Stimulated activated CD4-positive, alpha-beta T cell treated with anti-CD3 and anti-CD28 coated beads, Interleukin-12 subunit alpha, Interleukin-12 subunit beta, amount 100 ng/mL, for 4 hours (primary cell): ENCODE data around the gene SPDL1.
A peak's percentile ranks its signal among the peaks of the same experiment; 100 is the strongest.
"Not testable (repeated sequence)": the region's sequence is repeated elsewhere in the genome, so short reads cannot be mapped to it uniquely, and the experiment has no call there.

Source experiments
- DNase-seq: peaks from one replicate; pipeline ENCODE4 v3.0.0-alpha.2; 2020

Gene SPDL1

DNA sequence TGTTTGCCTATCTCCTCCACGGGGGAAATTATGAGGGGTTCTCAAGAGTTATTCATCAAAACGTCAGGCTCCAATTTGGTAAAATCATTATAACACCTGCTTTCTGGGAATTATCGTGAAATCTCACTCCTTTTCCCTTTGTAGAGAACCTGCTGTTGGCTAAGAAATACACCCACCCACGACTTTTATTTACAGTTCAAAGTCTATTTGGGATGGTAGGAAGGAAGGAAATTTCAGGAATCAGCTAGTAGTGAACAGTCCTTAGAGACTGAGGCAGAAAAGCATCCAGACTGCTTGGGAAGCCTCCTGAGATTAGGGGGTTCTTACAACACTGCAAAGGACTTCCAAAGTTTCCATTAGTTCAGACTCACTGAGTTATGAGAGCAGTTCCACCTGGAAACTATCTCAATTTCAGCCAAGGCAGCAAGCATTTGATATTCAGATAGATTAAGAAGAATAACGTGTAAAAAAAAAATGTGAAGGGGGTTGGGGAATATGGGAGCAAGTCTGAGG, 9.4 kb upstream of the SPDL1 start:
- no peak for DNase-seq

DNA sequence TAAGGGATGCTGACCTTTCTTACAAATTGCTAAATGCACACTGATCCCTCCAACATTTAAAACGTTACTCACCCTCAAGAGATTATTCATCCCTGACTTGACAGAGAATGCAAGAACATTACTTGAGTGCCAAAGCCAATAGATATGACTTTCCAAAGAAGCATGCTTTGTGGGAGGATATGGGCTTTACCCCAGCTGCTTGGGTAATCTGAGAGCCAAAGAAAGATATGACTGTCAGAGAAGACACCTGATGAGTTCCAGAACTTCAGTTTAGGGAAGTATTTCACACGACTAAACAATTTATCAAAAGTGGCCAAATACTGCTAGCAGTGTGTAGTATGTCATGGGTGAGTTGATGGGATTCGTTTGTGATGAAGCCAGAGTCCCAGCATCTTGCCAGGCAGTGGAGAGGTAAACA, 7.4 kb upstream of the SPDL1 start:
- DNase-seq: no peak

DNA sequence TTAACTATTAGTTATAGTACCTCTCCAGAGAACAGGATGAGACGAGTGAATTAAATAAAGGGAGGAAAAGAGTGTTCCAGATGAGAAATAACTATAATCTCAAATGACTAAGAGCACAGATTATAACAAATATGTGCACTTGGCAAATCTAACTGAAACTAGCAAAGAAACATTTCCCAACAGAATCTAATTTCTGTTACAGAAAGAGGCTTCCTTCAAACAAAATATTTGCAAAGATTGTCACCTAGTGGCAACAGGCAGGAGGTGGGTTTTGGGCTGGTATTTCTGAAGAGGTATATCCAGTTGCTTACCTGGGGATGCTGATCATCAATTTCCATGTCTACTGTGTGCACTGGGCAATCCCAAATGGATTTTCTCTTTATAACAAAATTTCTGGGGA, 5.6 kb upstream of the SPDL1 start:
- DNase-seq: no peak

DNA sequence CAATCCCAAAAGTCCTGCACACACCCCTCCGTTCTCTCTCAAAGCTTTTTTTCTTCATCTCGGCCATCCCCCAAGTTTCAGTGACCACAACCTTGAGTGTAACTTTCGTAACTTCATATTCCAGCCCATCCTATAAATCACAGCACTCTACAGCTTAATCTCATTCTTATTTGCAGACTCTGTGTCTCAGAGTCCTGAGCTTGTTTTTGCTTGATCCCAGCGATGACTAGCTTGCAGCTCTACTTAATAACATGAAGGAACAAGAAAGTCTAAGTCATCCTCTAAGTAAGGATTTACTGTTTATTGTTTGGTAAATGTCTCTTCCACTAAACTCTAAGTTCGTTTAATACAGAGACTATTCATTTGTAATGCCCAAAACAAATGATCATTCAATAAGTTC, 2.6 kb upstream of the SPDL1 start:
- DNase-seq: no peak

DNA sequence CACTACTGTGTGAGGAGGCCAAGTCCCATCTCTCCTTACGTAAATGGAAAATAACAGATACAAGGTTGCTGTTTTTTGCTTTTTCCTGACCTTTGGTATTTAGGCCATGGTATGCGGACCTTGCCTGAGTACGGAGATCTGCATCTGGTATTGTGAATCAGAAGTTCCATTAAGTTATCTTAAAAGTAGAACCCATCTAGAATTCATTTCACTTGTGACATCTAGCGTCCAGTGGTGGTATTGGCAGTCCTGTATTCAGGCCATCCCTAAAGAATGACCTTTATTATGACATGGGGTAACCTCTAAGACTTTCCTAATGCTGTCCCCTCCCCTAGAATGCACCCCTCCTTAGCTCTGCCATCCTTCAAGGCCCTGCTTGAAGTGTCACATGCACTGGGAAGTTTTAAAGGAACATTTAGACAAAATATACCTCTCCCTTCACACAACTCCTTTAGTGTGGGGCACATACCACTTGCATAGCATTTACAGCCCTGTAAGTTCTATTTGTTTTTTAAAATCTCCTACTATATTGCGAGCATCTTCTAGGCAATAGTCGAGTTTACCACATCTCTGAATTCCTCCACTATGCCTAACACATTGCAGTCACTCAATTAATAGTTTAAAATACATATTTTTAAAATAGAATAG, 1.9 kb upstream of the SPDL1 start:
- DNase-seq: peak; percentile 54

DNA sequence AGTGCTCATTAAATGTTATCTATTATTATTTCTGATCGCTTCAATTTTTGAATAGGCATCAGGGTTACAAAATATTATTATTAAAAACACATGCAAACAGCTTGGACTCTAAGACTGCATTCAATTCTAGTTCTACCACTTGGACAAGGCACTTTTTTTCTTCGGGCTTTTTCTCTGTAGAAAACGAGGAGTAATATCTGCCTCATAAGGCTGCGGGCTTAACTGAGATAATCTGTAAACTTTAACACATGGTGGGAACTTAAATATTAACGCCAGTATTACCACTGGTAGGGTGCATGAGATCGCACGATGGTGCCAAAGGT, 511 bp upstream of the SPDL1 start:
- DNase-seq: no peak

DNA sequence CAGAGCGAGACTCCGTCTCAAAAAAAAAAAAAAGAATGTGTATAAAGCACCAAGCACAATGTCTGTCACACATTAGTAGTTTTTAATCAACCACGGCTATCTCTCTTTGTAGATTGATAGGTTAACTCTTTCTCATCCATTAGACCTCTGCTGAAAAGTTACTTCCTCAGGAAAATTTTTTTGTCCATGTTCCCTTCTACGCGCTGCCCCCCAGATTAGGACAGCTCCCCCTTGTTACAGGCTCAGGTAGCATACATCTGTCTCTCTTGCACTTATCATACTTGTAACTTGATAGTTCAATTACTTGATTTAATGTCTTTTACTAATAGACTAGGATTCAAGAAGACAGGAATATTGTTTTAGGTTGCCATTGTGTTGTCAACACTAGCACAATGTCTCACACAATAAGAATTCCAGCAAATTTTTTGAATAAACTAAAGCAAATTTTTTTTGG, 1.5 kb downstream of the SPDL1 start:
- DNase-seq: no peak

DNA sequence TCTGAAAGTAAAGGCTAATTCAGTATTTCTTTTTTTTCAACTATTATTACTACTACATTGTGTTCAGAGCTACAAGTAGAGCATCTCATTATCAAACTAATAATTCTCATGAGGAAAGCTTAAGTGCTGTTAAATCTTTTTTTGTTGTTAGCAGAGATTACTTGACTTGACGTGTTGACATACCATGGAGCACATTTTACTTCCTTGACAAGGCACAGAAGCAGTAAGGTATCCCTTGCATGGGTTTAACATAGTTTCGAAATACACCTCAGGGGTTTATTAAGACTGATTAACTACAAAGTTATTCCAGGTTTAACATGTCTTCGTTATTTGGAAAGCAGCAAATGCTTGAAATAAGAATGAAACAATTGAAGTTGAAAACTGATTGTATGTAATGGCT, 7.0 kb downstream of the SPDL1 start:
- DNase-seq: no peak

DNA sequence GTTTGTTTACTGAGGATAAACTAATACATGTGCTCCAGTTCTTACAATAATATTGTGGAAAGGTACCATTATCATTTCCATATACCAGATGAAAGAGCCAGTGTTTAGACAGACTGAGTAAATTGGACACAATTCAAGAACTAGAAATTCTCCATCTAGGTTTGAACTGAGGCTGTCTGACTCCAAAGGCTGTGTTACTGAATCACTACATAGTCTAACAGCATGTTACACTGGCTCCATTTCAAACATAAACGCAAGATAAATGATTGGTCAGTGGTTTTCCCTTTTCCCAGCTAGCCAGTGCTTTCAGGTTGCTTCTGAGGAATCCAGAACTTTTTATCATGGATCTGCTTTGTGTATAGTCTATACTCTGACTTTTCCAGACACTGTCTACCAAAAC, 8.1 kb downstream of the SPDL1 start:
- no peak for DNase-seq

DNA sequence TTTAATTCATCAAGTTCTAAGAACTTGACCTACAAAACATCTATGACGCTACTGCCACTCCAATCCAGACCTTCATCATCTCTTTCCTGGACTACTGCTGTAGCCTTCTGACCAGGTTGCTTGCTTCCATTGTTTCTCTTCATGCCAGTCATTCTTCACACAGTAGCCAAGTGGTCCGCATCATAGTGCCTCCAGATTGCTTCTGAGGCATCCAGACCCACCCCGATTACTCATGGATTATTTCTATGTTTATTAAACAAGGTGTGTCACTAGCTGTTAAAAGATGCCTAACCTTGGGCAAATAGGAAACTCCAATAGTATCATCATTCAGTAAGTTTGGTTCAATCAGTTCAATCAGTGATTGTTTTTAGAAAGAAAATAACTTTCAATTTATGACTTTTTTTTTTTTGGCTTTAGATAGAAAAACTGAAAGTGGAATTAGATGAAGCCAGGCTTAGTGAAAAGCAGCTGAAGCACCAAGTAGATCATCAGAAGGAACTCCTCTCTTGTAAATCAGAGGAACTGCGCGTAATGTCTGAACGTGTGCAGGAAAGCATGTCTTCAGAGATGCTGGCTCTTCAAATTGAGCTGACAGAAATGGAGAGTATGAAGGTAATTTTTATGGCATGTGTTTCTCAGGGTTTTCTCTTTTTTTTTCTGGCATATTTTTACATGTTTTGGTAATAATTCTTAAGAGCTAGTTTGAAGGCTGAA, 9.5 kb downstream of the SPDL1 start:
- DNase-seq: no peak

DNA sequence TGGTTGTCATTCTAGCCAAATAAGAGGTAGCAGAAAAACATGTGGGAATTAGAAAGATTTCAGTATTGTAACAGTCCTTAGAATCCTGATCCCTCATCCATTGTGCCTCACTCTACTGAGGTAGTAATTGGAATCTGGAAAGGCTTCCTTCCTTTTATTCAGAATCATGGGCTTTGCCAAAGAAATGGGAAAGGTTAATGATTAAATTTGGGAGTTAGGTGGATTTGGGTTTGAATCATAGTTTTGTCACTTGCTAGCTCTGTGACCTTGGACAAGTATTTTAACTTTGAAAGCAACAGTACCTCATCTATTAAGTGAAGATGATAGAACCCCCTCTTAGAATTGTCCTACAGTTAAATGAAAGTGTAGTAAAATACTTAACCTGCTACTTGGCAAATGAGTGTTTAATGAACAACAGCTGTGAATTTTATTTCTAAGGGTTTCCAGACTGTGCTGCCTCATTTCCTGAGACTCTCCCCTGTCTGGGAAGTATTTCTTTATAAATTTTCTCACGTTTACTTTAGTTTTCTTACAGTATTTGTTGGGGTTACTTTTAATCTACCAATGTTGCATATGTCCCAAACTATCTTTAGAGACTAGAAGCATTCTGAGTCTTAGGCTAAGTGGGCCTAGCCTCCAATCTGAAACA, 11.7 kb downstream of the SPDL1 start:
- no peak for DNase-seq

DNA sequence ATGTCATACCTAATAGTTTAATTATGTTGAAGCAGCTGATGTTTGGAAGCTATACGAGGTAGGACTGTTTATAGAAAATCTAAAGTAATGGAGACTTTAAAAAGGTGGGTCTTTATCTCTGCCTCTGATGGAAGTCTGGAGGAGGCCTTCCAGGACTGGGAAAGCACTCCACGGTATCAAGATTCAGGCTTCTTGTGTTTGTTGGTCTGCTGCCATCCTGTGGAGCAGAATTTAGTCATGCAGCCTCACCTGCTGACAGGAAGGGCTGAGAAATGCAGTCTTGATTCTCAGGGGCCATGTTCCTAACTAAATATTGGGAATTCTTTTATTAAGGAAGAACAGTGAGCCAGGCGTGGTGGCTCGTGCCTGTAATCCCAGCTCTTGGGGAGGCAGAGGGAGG, 15.9 kb downstream of the SPDL1 start:
- no peak for DNase-seq

DNA sequence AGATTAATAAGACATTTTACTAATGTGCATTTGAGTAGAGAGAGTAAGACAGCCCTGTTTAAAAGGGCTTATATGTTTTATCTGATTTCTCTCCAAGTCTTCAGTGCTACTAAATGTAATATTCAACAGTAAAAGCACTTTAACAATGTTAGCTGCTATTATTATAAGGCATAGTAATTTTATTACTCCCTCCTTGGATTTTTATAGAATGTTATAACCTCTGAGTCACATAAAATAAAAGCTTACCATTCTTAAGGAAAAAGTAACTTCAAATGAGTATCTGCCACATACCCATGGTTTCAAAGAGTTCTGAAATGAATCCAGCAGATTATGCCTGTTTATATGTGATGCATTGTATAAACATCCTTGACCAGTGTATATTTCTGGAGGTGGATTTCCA, 19.0 kb downstream of the SPDL1 start:
- no peak for DNase-seq

DNA sequence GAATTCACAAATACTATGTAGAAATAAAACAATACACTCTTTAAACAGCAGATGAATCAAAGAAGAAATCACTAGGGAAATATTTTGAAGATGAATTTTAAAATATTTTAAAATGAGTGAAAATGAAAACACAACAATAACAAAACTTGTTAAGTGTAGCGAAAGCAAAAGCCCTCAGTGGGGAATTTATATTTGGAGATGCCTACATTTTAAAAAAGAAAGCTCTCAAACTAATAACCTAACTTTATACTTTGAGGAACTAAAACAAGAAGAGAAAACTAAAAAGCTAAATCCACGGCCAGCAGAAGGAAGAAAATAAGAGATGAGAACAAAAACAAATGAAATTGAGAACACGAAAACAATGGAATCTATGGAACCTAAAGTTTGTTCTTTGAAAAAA, 22.7 kb downstream of the SPDL1 start:
- no peak for DNase-seq

DNA sequence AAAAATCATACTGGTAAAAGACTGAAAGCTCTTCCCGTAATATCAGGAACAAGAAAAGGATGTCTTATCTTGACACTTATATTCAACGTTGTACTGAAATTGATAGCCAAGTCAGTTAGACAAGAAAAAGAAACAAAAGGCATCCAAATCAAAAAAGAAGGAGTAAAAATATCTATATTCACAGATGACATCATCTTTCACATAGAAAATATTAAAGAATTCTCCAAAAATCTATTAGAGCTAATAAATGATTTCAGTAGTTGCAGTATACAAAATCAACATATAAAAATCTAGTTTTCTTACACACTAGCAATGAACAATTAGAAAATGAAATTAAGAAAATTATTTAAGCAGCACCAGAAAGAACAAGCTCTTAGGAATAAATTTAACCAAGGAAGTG, 24.3 kb downstream of the SPDL1 start:
- no peak for DNase-seq

DNA sequence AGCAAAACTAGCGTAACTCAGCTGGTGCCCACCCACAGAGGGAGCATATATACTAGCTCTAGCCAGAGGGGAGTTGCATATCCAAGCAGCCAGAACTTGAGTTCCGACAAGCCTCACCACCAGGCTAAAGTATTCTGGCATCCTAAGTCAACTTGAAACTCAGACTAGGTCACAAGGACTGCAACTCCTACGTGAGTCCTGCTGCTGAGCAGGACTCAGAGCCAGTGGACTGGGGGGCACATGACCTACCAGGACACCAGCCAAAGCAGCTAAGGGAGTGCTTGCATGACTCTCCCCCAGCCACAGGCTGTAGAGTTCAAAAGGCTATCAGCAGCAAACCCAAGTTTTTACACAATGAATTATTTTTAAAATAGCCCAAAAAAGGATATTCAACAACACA, 26.1 kb downstream of the SPDL1 start:
- DNase-seq: no peak

DNA sequence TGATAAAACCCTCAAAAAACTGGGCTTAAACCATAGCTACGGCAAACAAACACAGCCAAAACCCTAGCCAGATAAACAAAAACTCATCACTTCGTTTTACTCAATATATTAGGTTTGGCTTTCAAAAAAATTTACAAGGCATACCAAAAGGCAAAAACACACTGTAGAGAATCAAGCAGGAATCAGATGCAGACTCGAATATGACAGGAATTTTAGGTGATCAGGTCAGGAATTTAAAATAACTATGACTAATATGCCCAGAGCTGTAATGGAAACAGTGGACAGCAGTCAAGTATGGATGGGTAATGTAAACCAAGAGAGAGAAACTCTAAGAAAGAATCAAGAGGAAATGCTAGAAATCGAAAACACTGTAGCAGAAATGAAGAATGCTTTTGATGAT, 27.0 kb downstream of the SPDL1 start:
- DNase-seq: no peak

DNA sequence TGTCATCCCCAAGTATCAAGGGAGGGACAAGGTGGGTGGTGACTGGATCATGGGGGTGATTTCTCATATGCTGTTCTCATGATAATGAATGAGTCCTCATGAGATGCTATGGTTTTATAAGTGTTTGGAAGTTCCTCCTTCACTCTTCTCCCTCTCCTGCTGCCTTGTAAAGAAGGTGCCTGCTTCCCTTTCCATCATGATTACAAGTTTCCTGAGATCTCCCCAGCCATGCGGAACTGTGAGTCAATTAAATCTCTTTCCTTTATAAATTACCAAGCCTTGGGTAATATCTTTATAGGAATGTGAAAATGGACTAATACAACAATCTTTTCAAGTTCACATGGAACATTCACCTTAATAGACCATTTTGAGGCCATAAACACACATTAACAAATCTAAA, 32.0 kb downstream of the SPDL1 start:
- no peak for DNase-seq

DNA sequence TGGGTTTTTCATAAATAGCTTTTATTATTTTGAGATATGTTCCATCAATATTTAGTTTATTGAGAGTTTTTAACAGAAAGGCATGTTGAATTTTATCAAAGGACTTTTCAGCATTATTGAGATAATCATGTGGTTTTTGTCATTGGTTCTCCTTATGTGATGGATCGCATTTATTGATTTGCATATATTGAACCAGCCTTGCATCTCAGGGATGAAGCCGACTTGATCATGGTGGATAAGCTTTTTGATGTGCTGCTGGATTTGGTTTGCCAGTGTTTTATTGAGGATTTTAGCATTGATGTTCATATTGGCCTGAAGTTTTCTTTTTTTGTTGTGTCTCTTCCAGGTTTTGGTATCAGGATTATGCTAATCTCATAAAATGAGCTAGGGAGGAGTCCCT, 40.7 kb downstream of the SPDL1 start:
- DNase-seq: not testable (repeated sequence)

DNA sequence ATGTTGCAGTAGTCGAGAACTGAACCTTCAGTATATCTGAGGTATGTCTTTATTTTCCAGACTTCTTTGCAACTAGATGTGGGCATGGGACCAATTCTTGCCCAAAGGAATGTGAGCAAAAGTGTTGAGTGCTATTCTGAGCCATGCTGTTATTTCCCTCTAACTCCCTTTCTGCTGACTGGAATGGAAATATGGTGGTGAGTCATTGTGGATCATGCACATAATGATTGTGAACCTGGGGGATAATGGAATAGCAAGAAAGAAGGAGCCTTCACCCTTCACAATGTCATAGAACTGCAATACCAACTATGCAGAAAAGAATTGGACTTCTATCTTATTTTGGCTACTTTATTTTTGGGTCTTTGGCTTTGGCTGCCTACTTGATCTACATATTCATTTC, 43.2 kb downstream of the SPDL1 start:
- no peak for DNase-seq

DNA sequence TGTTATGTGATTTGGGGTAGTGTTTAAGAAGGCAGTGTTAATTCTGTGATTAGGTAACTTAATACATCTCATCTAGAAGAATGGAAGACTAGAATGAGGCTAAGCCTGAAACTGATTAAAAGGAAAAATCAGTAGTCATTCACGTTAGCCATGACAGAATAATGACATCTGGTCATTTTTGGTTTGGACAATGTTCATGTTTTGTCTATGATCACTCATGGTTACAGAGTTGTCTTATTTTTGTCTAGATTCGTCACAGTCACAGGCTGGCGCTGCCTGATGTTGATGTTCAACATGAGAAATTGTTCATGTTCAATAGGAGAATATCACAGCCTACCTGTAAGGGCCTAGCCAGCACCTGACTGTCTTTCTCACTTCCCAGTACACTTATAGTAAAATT, 44.0 kb downstream of the SPDL1 start:
- no peak for DNase-seq

DNA sequence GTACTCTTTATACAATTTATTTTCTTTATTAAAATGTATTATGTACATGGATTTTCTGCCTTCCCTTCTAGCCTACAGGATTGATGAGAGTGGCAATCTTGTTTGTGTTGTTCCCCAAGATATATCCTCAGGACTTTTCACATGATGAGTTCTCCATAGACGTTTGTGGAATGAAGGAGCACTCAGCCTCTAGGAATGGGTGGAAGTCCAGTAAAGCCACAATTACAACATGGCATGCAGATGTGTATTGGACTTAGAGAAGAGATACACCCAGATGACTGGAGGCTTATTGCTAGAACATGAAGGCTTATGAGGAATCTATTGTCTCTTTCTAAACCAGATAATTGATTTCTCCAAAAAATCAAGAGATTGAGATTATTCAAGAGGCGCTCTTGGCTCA, 45.3 kb downstream of the SPDL1 start:
- no peak for DNase-seq

DNA sequence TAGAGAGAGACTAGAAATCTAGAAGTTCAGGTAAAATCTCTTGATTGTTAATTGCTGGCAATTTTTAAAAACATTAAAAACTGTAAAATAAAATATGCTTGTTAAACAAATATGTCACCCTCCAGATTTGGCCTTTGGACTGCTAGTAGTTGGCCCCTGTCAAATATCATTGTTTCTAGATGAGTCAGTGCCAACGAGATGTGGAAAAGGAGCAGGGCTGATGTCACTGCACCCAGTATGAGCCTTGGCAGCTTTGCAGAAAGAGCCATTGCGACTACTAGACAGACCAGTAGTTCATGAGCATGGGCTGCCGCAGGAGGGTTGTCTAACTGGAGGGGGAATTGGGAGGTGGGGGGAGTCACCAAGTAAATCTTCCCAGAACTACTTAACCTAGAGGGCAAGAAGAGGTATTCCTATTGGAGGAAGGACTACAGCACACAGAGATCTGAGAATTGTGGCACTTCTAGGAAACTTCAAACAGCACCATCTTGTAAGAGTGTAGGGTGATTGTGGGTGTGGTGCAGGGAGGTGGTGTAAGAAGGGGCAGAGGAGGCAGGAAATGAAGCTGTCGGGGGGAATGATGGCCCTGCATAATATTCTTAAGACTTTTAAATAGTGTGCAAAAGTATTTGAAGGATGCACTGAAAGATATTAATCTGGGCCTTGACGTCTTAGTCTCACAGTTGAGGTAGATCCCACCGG, 46.4 kb downstream of the SPDL1 start:
- no peak for DNase-seq

DNA sequence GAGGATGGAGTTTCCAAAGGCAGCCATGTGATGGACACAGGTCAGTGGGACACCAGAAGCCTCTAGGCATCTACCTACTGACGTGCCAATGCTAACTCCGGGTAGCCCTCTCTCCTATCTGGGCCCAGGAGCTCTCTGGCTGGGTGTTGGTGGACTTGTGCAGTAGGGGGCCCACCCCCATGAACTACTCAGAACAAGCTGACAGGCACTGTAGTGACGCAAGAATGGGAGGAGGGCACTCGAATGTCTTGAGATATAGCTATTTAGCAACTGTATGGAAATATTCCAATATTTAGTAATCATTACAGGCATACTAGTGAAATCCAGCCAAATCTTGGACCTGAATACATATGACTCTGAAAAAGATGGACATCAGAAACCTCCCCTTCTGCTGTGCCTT, 47.8 kb downstream of the SPDL1 start:
- no peak for DNase-seq
